ENCODE results near the gene OCIAD2.
A peak's percentile ranks its signal among the peaks of the same experiment; 100 is the strongest.

OCIAD2 gene, protein sequence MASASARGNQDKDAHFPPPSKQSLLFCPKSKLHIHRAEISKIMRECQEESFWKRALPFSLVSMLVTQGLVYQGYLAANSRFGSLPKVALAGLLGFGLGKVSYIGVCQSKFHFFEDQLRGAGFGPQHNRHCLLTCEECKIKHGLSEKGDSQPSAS

DNA sequence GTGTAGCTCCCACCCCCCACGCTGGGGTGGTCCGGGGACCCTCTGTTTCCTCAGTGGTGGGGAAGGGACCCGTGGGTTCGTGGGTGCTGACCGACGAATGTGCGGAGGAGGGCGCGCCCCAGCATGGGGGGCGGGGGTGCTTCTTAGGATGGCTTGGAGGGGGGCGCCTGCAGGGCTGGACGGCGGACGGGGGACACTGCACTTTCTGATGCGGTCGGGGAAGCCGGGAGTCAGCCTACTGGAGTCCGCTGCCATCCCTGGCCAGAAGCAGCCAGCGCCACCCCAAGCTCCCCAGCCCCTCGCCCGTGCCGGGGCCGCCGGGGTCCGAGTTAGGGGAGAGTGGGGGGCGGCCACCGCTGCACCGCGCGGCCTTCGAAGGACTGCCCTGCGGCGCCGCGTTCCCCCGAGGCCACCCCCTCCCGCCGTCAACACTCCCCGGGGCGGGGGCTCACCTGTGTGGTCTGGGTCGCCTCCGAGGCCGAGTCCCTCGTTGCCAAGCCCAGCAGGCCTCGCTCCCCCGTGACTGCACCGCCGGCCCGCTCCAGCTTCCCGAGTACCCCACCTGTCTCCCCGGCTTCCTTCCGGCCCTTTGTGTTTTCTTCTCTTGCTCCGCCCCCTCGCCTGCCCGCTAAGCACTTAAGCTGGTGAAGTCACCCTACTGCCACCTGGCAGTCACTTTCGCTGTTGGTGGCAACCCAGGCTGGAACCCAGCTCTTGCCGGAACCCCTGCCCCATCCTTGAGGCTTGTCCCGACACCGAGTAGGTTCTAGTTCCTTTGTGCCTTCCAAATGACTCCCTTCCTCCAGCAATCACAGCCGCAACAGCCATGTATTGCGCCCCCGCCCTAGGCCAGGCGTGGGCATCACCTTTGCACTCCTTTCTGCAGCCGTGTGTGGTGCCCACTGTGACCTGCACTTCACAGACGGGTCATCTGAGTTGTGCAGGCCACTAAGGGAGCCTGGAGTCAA lies at the start of gene OCIAD2:
TSS of gene OCIAD2 (minus strand) at position 569 of the 968 bp plus-strand sequence. CDS start 2,225 bp downstream, outside the sequence.
- peaks cover 3% of the 10 kb centered on the region for H3K4me1 ChIP-seq (ENCODE audit: control insufficient read depth, insufficient read depth, low read length)
- H3K36me3 ChIP-seq (ENCODE audit: control insufficient read depth, insufficient read depth, low read length): peaks cover 2% of the 10 kb centered on the region
- peak within 1 kb of the TSS; percentile 70 for H3K9ac ChIP-seq (ENCODE audit: low read depth, low read length)
- peak within 1 kb of the TSS; percentile 76 for H3K4me3 ChIP-seq (ENCODE audit: low read depth, low read length)
- no peaks in the 10 kb centered on the region for H3K9me3 ChIP-seq (ENCODE audit: control insufficient read depth, insufficient read depth, low read length)
- no peaks in the 10 kb centered on the region for H3K27me3 ChIP-seq (ENCODE audit: control insufficient read depth, insufficient read depth, low read length)

DNA sequence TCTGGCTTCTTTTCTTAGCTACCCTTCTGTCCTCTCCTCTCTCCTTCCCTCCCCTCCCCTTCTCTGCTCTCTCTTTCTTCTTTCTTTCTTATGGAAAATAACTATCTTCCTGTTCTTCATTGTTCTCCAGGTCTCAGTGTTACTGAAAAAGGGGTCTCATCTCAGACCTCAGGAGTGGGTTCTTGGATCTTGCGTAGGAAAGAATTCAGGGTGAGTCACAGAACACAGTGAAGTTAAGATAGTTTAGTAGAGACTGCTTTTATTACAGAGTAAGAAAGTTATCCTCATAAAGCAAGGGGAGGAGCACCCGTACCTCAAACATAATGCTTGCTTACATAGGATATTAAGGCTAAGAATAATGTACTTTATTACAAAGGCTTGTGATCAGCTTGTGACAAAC lies 47.7 kb upstream of the OCIAD2 start:
- H3K4me1 ChIP-seq (ENCODE audit: control insufficient read depth, insufficient read depth, low read length): peaks cover 13% of the 10 kb centered on the region
- H3K36me3 ChIP-seq (ENCODE audit: control insufficient read depth, insufficient read depth, low read length): no peaks in the 10 kb centered on the region
- H3K27me3 ChIP-seq (ENCODE audit: control insufficient read depth, insufficient read depth, low read length): no peaks in the 10 kb centered on the region
- H3K4me3 ChIP-seq (ENCODE audit: low read depth, low read length): no peak overlapping the region
- no peaks in the 10 kb centered on the region for H3K9me3 ChIP-seq (ENCODE audit: control insufficient read depth, insufficient read depth, low read length)
- H3K9ac ChIP-seq (ENCODE audit: low read depth, low read length): no peak overlapping the region

DNA sequence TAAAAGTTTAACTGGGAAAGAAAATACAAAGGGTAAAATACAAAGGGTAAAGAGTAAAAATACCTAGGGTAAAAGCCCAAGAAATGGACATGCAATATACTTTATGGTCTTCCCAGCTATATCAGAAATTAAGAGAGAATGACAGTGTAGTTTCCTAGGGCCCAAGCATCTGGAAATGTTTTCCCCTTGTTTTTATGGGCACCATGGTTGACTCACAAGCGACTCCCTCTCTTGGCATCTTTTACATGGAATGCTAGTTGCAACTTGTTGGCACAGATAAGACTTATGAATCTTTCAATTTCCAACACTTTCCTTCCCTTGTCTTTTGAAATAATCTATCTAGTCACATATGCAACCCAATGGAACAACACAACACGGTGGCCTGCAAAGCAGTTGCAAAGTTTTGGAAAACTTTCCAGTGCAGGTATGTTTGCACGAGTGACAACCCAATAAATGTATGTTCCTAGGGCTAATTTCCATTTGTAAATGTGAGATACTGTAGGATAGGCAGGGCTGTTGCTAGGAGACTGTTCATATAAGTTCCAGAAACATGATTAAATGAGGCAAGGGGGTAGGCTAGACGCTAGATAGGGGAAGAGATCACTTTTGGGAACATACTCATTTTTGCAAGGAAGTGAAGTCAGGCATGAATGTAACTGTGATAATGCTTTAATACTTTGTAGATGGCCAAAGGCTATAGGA lies 43.1 kb upstream of the OCIAD2 start:
- H3K4me1 ChIP-seq (ENCODE audit: control insufficient read depth, insufficient read depth, low read length): peaks cover 10% of the 10 kb centered on the region
- no peak overlapping the region for H3K9ac ChIP-seq (ENCODE audit: low read depth, low read length)

DNA sequence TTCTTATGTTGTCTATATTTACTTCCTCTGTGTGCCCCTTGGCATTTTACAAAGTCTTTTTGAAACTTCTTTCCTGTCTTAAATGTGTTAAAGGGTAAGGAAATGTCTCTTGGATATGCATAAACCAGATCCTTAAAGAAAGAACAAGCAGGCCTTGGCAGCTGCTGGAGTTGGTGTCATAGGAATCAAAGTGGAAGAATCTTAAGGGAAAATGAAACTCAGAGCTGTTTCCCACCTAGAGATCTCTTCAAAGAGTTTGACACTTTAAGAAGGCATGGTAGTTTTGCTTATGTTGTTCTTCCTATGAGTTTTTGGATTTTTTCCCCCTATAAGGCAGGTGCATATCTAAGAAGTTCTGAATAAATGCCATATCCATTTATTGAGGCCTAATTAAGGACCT lies 42.5 kb upstream of the OCIAD2 start:
- H3K9ac ChIP-seq (ENCODE audit: low read depth, low read length): no peak overlapping the region
- H3K36me3 ChIP-seq (ENCODE audit: control insufficient read depth, insufficient read depth, low read length): no peaks in the 10 kb centered on the region
- H3K9me3 ChIP-seq (ENCODE audit: control insufficient read depth, insufficient read depth, low read length): no peaks in the 10 kb centered on the region
- peaks cover 4% of the 10 kb centered on the region for H3K4me1 ChIP-seq (ENCODE audit: control insufficient read depth, insufficient read depth, low read length)
- no peak overlapping the region for H3K4me3 ChIP-seq (ENCODE audit: low read depth, low read length)
- no peaks in the 10 kb centered on the region for H3K27me3 ChIP-seq (ENCODE audit: control insufficient read depth, insufficient read depth, low read length)

More for the DNA sequence above, 43.1 kb upstream of the OCIAD2 start:
- Histone ChIP-seq H3K27me3 (ENCODE audit: control insufficient read depth, insufficient read depth, low read length) (no peaks in the 10 kb centered on the region), H3K36me3 (ENCODE audit: control insufficient read depth, insufficient read depth, low read length) (no peaks in the 10 kb centered on the region), H3K9me3 (ENCODE audit: control insufficient read depth, insufficient read depth, low read length) (no peaks in the 10 kb centered on the region), H3K4me3 (ENCODE audit: low read depth, low read length) (no peak overlapping the region)

DNA sequence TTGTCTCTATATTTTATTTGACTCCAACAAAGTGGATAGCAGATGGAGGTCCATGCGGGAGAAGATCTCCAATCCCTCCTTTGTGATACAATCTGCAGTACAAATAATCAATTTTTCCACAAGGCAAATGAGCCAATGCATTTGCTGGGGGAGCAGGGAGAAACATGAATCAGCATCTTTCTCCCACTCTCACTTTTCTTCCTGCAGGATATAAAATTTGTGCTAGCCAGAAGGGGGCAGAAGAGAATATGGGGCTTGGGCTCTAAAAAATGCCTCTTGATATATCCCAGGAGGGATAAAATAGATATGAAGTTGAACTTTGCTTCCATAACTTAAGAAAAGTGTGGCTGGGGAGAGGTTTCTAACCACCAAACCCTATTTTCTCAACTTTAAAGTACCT lies 41.2 kb upstream of the OCIAD2 start:
- Histone ChIP-seq H3K36me3 (ENCODE audit: control insufficient read depth, insufficient read depth, low read length) (no peaks in the 10 kb centered on the region), H3K27me3 (ENCODE audit: control insufficient read depth, insufficient read depth, low read length) (no peaks in the 10 kb centered on the region), H3K4me3 (ENCODE audit: low read depth, low read length) (no peak overlapping the region), H3K4me1 (ENCODE audit: control insufficient read depth, insufficient read depth, low read length) (no peaks in the 10 kb centered on the region), H3K9ac (ENCODE audit: low read depth, low read length) (no peak overlapping the region), H3K9me3 (ENCODE audit: control insufficient read depth, insufficient read depth, low read length) (no peaks in the 10 kb centered on the region)

DNA sequence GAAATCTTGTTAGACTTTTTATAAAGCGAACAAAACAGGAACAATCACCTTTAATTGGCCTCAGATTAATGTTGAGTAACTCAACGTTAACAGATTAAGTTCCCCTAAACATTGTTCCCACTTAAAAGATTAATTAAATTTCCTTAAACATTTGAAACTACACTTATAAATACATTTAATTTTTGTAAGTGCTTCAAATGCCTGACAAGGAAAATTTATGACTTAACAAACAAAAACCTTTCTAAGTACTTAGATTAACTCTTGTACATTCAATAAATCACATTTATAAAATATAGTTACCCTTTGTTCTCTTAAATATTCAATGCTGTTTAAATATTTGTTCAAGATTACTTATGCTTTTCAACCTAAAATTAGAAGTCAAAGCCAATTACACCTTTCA lies 39.4 kb upstream of the OCIAD2 start:
- no peaks in the 10 kb centered on the region for H3K27me3 ChIP-seq (ENCODE audit: control insufficient read depth, insufficient read depth, low read length)
- H3K4me3 ChIP-seq (ENCODE audit: low read depth, low read length): no peak overlapping the region
- no peak overlapping the region for H3K9ac ChIP-seq (ENCODE audit: low read depth, low read length)
- no peaks in the 10 kb centered on the region for H3K4me1 ChIP-seq (ENCODE audit: control insufficient read depth, insufficient read depth, low read length)
- no peaks in the 10 kb centered on the region for H3K36me3 ChIP-seq (ENCODE audit: control insufficient read depth, insufficient read depth, low read length)
- no peaks in the 10 kb centered on the region for H3K9me3 ChIP-seq (ENCODE audit: control insufficient read depth, insufficient read depth, low read length)

DNA sequence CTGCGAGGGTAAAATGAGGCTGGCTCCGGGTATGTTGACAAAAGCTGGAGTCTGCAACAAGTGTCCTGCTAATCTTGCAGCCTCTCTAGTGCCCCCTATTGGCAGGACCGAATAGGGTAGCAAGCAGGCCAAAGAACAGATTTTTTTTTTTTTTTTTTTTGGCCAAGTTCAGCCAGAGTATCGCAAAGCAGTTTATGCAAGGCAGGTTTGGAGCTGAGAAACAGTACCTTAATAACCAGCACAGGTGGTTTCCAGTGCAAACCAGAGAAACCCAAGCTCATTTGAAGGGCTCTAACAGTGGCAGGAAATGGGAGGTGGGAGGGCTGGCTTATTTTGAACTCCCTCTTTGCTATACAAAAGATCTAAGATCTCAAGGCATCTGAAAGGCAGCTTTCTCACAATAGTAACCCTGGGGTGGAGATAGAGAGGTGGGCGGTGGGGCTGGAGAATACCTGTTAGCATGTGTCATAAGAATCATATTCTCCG lies 38.2 kb upstream of the OCIAD2 start:
- Histone ChIP-seq H3K4me1 (ENCODE audit: control insufficient read depth, insufficient read depth, low read length) (no peaks in the 10 kb centered on the region), H3K4me3 (ENCODE audit: low read depth, low read length) (no peak overlapping the region), H3K9ac (ENCODE audit: low read depth, low read length) (no peak overlapping the region), H3K9me3 (ENCODE audit: control insufficient read depth, insufficient read depth, low read length) (no peaks in the 10 kb centered on the region), H3K27me3 (ENCODE audit: control insufficient read depth, insufficient read depth, low read length) (no peaks in the 10 kb centered on the region), H3K36me3 (ENCODE audit: control insufficient read depth, insufficient read depth, low read length) (no peaks in the 10 kb centered on the region)

DNA sequence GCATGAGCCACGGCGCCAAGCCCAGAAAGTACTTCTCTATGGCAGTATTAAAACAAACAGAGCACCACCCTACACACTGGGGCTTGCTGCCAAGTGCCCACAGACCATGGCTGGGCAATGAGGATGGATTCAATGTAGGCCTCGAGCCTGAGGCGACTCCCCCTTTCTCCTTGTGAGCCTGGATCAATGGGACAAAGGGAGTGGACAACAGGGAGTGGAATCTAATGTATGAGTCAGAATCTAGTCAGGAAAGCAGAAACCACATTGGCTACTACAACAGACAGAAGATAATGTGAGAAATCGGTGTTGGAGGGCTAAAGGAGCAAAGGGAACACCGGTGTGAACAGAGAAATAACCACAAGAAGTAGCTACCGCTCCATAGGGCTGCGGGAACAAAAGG lies 37.7 kb upstream of the OCIAD2 start:
- Histone ChIP-seq H3K9ac (ENCODE audit: low read depth, low read length) (no peak overlapping the region), H3K9me3 (ENCODE audit: control insufficient read depth, insufficient read depth, low read length) (no peaks in the 10 kb centered on the region), H3K36me3 (ENCODE audit: control insufficient read depth, insufficient read depth, low read length) (no peaks in the 10 kb centered on the region), H3K4me3 (ENCODE audit: low read depth, low read length) (no peak overlapping the region), H3K27me3 (ENCODE audit: control insufficient read depth, insufficient read depth, low read length) (no peaks in the 10 kb centered on the region), H3K4me1 (ENCODE audit: control insufficient read depth, insufficient read depth, low read length) (no peaks in the 10 kb centered on the region)

DNA sequence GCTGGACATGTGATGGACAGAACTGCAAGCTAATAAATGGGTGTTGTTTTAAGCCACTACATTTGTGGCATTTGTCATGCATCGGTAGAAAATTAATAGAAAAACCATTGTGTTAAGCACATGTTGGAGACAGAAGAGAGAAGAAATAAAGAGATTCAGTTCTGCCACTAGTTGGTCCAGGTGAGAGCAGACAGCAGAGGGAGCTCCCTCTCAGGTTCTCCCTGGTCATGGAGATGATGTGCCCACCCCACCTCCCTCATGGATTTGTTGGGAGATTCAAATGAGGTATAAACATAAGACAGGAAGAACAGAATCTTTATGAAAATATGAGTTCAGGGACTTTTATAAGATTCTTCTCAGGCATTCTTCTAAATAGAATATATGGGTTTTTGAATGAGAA lies 36.8 kb upstream of the OCIAD2 start:
- no peaks in the 10 kb centered on the region for H3K4me1 ChIP-seq (ENCODE audit: control insufficient read depth, insufficient read depth, low read length)

DNA sequence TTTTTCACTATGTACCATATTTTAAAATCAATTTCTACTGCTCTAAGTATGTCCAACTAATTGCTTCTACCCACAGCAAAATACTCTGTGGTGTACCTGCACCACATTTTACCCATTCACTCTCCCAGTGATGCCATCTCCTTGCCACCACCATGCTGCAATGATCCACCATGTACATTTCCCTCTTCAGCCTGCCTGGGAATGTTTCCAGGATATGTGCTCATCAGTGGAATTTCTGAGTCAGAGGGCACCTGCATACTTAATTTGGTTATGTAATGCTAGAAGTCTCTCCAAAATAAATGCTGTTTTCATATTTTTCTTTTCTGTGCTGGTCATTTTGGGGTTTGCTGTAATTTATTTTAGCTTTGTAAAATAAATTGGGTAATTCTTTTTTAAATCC lies 33.2 kb upstream of the OCIAD2 start:
- H3K4me1 ChIP-seq (ENCODE audit: control insufficient read depth, insufficient read depth, low read length): no peaks in the 10 kb centered on the region
- H3K4me3 ChIP-seq (ENCODE audit: low read depth, low read length): no peak overlapping the region
- H3K36me3 ChIP-seq (ENCODE audit: control insufficient read depth, insufficient read depth, low read length): no peaks in the 10 kb centered on the region
- no peaks in the 10 kb centered on the region for H3K9me3 ChIP-seq (ENCODE audit: control insufficient read depth, insufficient read depth, low read length)
- H3K27me3 ChIP-seq (ENCODE audit: control insufficient read depth, insufficient read depth, low read length): no peaks in the 10 kb centered on the region
- H3K9ac ChIP-seq (ENCODE audit: low read depth, low read length): no peak overlapping the region

More for the DNA sequence above, 36.8 kb upstream of the OCIAD2 start:
- H3K9me3 ChIP-seq (ENCODE audit: control insufficient read depth, insufficient read depth, low read length): no peaks in the 10 kb centered on the region
- no peak overlapping the region for H3K4me3 ChIP-seq (ENCODE audit: low read depth, low read length)
- no peaks in the 10 kb centered on the region for H3K27me3 ChIP-seq (ENCODE audit: control insufficient read depth, insufficient read depth, low read length)
- no peaks in the 10 kb centered on the region for H3K36me3 ChIP-seq (ENCODE audit: control insufficient read depth, insufficient read depth, low read length)
- no peak overlapping the region for H3K9ac ChIP-seq (ENCODE audit: low read depth, low read length)

DNA sequence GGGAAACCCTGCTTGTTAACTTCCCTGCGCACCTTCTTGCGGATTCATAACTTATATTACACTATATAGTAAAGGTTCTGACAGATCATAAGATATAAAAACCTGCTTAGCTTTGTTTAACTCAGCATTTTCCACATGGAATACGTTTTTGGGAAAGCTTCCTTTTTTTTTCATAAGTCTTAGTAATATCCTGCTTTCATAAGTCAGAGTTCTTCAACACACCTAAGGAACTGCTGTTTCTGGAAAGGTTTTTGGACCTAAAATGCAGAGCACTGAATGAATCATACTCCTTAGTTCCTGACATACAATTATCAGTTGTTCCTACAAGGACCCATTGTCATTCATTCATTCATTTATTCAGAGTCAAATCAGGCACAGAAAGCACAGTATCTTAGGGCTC lies 32.3 kb upstream of the OCIAD2 start:
- no peaks in the 10 kb centered on the region for H3K27me3 ChIP-seq (ENCODE audit: control insufficient read depth, insufficient read depth, low read length)
- H3K36me3 ChIP-seq (ENCODE audit: control insufficient read depth, insufficient read depth, low read length): no peaks in the 10 kb centered on the region
- H3K9ac ChIP-seq (ENCODE audit: low read depth, low read length): no peak overlapping the region
- no peaks in the 10 kb centered on the region for H3K9me3 ChIP-seq (ENCODE audit: control insufficient read depth, insufficient read depth, low read length)
- H3K4me1 ChIP-seq (ENCODE audit: control insufficient read depth, insufficient read depth, low read length): no peaks in the 10 kb centered on the region
- no peak overlapping the region for H3K4me3 ChIP-seq (ENCODE audit: low read depth, low read length)
